Measurements from ENCODE around the gene ENPEP.
"Not testable (repeated sequence)": the region's sequence is repeated elsewhere in the genome, so short reads cannot be mapped to it uniquely, and the experiment has no call there.

The ENPEP gene, protein sequence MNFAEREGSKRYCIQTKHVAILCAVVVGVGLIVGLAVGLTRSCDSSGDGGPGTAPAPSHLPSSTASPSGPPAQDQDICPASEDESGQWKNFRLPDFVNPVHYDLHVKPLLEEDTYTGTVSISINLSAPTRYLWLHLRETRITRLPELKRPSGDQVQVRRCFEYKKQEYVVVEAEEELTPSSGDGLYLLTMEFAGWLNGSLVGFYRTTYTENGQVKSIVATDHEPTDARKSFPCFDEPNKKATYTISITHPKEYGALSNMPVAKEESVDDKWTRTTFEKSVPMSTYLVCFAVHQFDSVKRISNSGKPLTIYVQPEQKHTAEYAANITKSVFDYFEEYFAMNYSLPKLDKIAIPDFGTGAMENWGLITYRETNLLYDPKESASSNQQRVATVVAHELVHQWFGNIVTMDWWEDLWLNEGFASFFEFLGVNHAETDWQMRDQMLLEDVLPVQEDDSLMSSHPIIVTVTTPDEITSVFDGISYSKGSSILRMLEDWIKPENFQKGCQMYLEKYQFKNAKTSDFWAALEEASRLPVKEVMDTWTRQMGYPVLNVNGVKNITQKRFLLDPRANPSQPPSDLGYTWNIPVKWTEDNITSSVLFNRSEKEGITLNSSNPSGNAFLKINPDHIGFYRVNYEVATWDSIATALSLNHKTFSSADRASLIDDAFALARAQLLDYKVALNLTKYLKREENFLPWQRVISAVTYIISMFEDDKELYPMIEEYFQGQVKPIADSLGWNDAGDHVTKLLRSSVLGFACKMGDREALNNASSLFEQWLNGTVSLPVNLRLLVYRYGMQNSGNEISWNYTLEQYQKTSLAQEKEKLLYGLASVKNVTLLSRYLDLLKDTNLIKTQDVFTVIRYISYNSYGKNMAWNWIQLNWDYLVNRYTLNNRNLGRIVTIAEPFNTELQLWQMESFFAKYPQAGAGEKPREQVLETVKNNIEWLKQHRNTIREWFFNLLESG

DNA sequence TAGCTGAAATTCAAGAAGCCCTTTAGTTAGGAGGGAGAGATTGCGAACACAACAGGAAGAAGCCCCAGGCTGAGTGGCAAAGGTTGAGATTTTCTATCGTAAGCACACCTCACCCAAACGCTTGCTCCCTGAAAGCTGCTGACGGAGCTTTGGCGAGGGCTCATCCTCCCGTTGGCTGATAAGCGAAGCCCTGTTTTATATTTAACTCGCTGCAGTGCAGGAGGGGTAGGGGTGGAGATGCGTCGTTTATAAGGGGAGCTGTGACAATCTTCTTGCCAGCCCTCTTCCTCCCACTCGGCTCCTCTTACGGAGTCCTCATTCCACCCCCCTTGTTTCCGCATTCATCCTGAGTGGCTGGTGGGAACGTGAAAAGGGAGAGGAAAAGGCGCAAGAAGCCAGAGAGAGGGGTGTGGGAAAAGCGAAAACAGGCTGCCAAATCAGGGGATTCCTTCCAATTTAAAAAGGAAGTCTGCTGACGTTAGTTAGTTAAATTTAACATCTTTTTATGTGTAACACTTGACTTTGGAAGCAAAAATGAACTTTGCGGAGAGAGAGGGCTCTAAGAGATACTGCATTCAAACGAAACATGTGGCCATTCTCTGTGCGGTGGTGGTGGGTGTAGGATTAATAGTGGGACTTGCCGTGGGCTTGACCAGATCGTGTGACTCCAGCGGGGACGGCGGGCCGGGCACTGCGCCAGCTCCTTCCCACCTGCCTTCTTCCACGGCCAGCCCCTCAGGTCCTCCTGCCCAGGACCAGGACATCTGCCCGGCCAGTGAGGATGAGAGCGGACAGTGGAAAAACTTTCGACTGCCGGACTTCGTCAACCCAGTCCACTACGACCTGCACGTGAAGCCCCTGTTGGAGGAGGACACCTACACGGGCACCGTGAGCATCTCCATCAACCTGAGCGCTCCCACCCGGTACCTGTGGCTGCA, at the start of gene ENPEP:
Gene ENPEP, plus strand, starts transcription at position 275 of the 938 bp plus-strand sequence. Its CDS starts 260 bp downstream, at position 535.
- H3K27ac ChIP-seq (ENCODE audit: poor library complexity, severe bottlenecking) = no peak within 1 kb of the TSS
- H3K4me3 ChIP-seq (ENCODE audit: severe bottlenecking) = no peak within 1 kb of the TSS
- H3K27me3 ChIP-seq (ENCODE audit: insufficient read depth, poor library complexity, severe bottlenecking) = no peaks in the 10 kb centered on the region
- ATAC-seq (ENCODE audit: low read depth) = 0 out of 3 replicates have a peak, but pooled peaks have one; percentile 14
- DNase-seq (ENCODE audit: low spot score) = no peak
- no peaks in the 10 kb centered on the region for H3K9me3 ChIP-seq (ENCODE audit: severe bottlenecking)
- no peaks in the 10 kb centered on the region for H3K36me3 ChIP-seq (ENCODE audit: low read depth)
- TF ChIP-seq, protein P1, sequence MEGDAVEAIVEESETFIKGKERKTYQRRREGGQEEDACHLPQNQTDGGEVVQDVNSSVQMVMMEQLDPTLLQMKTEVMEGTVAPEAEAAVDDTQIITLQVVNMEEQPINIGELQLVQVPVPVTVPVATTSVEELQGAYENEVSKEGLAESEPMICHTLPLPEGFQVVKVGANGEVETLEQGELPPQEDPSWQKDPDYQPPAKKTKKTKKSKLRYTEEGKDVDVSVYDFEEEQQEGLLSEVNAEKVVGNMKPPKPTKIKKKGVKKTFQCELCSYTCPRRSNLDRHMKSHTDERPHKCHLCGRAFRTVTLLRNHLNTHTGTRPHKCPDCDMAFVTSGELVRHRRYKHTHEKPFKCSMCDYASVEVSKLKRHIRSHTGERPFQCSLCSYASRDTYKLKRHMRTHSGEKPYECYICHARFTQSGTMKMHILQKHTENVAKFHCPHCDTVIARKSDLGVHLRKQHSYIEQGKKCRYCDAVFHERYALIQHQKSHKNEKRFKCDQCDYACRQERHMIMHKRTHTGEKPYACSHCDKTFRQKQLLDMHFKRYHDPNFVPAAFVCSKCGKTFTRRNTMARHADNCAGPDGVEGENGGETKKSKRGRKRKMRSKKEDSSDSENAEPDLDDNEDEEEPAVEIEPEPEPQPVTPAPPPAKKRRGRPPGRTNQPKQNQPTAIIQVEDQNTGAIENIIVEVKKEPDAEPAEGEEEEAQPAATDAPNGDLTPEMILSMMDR (IDR thresholded peaks at IDR 0.05; ENCODE audit: poor library complexity, severe bottlenecking) = no peak
- no peaks in the 10 kb centered on the region for H3K4me1 ChIP-seq (ENCODE audit: insufficient read depth, poor library complexity, severe bottlenecking)

GRCh38 chr4:110431805-110432204, 44.1 kb upstream of the ENPEP start:
- not testable (repeated sequence) for H3K27me3 ChIP-seq (ENCODE audit: insufficient read depth, poor library complexity, severe bottlenecking); H3K4me1 ChIP-seq (ENCODE audit: insufficient read depth, poor library complexity, severe bottlenecking); H3K36me3 ChIP-seq (ENCODE audit: low read depth); H3K9me3 ChIP-seq (ENCODE audit: severe bottlenecking); DNase-seq (ENCODE audit: low spot score); ATAC-seq (ENCODE audit: low read depth); H3K27ac ChIP-seq (ENCODE audit: poor library complexity, severe bottlenecking); H3K4me3 ChIP-seq (ENCODE audit: severe bottlenecking)

- H3K36me3 ChIP-seq (ENCODE audit: low read depth); H3K4me1 ChIP-seq (ENCODE audit: insufficient read depth, poor library complexity, severe bottlenecking); H3K27me3 ChIP-seq (ENCODE audit: insufficient read depth, poor library complexity, severe bottlenecking); H3K4me3 ChIP-seq (ENCODE audit: severe bottlenecking); DNase-seq (ENCODE audit: low spot score); ATAC-seq (ENCODE audit: low read depth); H3K27ac ChIP-seq (ENCODE audit: poor library complexity, severe bottlenecking); H3K9me3 ChIP-seq (ENCODE audit: severe bottlenecking): not testable (repeated sequence)
These were observed 38.7 kb upstream of the ENPEP start for GRCh38 chr4:110437292-110437691.

DNA sequence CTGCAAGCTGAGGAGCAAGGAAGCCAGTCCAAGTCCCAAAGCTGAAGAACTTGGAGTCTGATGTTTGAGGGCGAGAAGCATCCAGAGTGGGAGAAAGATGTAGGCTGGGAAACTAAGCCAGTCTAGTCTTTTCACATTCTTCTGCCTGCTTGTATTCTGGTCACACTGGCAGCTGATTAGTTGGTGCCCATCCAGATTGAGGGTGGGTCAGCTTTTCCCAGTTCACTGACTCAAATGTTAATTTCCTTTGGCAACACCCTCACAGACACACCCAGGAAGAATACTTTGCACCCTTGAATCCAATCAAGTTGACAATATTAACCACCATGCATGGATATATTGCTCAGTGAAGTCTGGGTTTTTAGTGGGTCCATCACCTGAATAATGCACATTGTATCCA, 36.7 kb upstream of the ENPEP start:
- H3K4me3 ChIP-seq (ENCODE audit: severe bottlenecking); H3K9me3 ChIP-seq (ENCODE audit: severe bottlenecking); ATAC-seq (ENCODE audit: low read depth); H3K36me3 ChIP-seq (ENCODE audit: low read depth); H3K27me3 ChIP-seq (ENCODE audit: insufficient read depth, poor library complexity, severe bottlenecking); DNase-seq (ENCODE audit: low spot score); H3K4me1 ChIP-seq (ENCODE audit: insufficient read depth, poor library complexity, severe bottlenecking); H3K27ac ChIP-seq (ENCODE audit: poor library complexity, severe bottlenecking): not testable (repeated sequence)

DNA sequence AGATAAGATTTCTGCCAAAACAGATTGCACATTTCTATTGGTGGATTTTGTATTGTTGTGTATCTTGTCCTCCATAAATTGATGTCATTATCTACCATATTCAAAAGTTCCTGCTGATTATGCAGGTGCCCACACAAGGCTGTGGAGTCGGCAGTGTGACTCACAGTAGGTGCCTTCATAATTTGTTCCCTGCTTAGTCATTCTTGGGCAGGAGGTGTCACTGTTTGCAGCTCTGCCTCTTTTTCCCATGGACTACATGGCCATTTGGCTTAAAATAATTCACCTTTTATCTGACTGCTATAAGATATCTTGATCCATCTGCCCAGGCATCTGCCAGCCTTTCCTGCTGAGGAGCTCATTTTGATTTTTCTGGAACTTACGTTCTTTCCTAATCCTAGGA, 33.6 kb upstream of the ENPEP start:
- no peaks in the 10 kb centered on the region for H3K9me3 ChIP-seq (ENCODE audit: severe bottlenecking)
- TF ChIP-seq, protein P1 (IDR thresholded peaks at IDR 0.05; ENCODE audit: poor library complexity, severe bottlenecking) = no peak
- no peaks in the 10 kb centered on the region for H3K36me3 ChIP-seq (ENCODE audit: low read depth)
- no peaks in the 10 kb centered on the region for H3K27me3 ChIP-seq (ENCODE audit: insufficient read depth, poor library complexity, severe bottlenecking)
- no peak for ATAC-seq (ENCODE audit: low read depth)
- DNase-seq (ENCODE audit: low spot score) = no peak
- H3K4me3 ChIP-seq (ENCODE audit: severe bottlenecking) = no peak overlapping the region
- no peak overlapping the region for H3K27ac ChIP-seq (ENCODE audit: poor library complexity, severe bottlenecking)
- no peaks in the 10 kb centered on the region for H3K4me1 ChIP-seq (ENCODE audit: insufficient read depth, poor library complexity, severe bottlenecking)

Data from RWPE2 (cell line).